GM20431 (cell line): ENCODE data around the gene BCAR3.
"Not testable (repeated sequence)": the region's sequence is repeated elsewhere in the genome, so short reads cannot be mapped to it uniquely, and the experiment has no call there.

Experiments
- in situ Hi-C: fragments of 300-500 bp; cut with MseI, MboI; formaldehyde crosslinking; loops from one replicate; pipeline ENCODE4 v1.15.0; 2020; ENCODE audit warnings: low sequenced_read_pairs; ENCODE audit not compliant: unreplicated experiment

BCAR3 gene

DNA sequence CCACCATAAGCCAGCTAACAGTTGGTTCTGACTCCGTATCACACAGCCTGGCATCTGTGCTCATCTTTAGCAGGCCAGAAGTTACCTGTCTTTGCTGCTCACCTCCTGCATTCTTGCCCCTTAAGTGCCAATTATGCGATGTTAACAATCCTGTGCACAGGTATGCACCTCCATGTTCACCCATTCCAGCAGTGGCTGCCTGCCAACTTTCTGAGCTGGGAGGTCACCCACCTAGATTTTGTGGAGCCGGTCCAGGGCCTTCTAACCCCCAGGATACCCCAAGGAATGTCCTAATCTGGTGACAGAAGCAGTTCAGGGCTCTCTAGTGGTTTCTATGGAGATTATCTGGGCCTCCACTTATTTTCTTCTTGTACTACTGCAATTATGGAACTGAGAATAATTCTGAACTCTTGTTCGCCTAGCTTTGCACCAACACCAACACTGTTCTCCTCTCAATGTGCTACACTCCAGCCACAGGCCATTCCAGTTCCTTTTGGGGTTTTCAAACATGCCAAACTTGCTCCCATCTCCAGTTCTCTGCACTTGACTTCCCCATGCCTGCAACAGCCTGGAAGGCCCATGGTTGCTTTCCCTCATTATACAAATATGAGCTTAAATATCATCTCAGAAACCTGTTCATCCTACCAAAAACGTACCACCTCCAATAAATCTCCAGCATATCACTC lies 9.0 kb downstream of the BCAR3 start:
- in situ Hi-C loops: no loop called here

DNA sequence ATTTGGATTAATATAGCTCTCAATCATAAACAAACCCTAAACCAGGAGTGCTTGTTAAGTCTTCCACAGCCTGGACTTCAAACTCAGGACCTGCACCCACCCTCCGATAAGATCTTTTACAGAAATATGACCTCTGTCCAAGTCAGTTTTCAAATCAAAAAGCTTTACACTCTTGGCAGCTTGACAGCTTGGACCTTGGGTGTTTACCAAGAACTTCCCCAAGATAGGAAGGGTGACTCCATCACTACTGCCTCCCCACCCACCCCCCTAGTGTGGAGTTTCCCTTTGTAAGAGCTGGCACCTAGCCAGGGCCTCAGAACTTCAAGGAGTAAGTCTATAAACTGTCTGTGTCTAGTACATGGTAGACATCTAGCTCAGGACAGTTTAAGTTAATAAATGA lies 9.6 kb downstream of the BCAR3 start:
- in situ Hi-C loops: no loop called here

DNA sequence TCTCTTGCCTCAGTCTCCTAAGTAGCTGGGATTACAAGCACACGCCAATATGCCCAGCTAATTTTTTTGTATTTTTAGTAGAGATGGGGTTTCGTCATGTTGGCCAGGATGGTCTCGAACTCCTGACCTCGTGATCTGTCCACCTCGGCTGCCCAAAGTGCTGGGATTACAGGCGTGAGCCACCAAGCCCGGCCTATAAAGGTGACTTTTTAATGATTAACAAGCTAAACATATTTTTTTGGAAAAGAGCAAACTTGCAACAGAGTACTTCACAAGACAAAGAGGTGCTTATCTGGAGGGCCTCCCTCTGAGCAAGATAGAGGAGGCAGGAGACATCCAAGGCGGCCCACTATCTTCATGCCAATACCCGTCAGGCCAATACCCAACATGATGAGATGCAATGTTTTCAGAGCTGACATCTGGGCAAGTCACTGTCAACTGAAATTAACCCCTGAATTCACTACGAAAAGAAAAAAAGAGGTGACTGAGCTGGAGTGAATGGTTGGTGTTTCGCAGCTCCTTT lies 10.5 kb downstream of the BCAR3 start:
- in situ Hi-C loops: no loop called here

DNA sequence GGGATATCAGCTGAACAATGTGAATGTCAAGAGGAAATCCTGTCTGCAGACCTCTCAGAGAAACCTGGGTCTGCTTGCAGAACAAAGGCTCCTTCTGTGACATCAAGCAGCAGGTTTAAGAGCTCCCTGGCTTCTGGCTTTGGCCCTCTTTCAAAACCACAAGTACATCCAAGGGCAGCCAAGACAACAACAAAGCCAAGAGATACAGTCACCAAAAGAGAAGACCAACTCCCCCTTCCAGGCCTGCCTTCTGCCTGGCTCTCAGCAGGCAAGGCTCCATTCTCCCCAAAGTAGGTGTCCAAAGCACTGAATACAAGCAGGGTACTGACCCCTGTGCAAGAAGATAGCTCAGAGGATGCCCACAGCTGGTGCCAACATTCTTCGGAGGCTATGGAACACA lies 11.5 kb downstream of the BCAR3 start:
- in situ Hi-C loops: no loop called here

DNA sequence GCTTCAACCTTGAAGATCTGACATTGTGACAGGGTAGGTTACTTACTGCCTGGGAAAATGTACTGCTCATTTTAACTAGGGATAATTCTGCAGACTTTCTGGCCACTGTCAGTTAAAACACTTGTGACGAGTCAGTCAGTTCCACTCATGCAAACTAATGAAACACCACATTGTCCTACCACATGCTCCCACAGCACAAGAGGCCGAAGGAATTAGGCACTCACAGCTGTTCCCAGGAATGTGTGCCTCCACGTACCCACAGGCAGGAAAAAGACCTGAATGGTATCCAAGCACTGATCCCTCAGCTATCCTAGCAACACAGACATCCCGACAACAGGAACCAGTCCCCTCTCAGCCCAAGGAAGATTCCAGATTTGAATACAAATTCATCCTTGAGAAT lies 12.3 kb downstream of the BCAR3 start:
- in situ Hi-C loops: no loop called here

DNA sequence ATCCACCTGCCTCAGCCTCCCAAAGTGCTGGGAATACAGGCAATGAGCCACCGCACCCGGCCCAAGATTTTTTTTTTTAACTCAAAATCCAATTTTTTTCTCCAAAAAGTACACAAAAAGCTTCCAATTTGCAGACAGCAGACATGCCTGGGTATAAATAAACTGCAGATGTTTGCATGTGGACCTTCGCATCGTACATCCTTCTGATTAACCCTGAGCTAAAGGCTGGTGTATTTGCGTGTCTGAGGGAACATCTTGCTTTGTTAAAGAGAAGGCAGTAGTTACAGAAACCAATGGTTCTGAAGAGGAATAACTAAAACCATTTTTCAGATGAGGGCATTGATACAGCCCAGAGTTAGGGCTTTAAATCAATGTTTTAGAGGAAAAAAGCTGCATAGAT lies 12.7 kb downstream of the BCAR3 start:
- in situ Hi-C loops: no loop called here

DNA sequence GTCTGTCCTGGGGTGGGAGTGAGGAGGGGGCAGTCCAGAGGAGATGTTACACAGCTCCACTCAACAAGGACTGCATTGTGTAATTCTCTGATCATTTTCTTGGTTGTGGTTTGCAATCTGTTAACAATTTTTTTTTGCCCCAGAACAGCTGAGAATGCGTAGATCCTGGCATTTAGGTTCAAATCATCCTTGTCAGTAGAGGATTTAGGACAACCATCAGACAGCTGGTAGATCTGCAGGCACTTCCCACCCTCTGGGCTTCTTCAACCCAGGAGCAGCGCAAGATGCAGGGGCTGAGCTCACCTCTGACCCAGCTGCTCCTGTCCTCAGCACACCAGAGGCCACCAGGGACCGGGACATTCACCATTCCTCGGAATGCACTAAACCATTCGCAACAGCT lies 13.5 kb downstream of the BCAR3 start:
- in situ Hi-C loops: no loop called here

DNA sequence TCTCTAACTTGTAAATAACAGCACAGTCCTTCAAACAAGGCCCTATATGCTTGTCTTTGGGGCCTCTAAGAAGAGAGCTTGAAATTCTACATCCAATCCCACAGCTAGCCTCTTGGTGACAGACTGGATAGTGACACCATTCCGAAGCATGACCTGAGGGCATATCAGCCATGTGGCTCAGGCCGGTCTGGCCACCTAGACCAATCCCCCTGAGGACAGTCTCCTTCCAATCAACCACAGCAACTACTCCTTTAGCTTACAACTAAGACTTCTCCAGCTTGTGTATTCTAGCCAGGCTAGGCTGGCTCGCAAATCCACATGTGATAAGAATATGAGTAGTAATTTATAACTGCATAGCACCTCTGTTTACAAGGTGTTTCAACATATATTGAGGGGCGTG lies 14.0 kb downstream of the BCAR3 start:
- in situ Hi-C loops: no loop called here

DNA sequence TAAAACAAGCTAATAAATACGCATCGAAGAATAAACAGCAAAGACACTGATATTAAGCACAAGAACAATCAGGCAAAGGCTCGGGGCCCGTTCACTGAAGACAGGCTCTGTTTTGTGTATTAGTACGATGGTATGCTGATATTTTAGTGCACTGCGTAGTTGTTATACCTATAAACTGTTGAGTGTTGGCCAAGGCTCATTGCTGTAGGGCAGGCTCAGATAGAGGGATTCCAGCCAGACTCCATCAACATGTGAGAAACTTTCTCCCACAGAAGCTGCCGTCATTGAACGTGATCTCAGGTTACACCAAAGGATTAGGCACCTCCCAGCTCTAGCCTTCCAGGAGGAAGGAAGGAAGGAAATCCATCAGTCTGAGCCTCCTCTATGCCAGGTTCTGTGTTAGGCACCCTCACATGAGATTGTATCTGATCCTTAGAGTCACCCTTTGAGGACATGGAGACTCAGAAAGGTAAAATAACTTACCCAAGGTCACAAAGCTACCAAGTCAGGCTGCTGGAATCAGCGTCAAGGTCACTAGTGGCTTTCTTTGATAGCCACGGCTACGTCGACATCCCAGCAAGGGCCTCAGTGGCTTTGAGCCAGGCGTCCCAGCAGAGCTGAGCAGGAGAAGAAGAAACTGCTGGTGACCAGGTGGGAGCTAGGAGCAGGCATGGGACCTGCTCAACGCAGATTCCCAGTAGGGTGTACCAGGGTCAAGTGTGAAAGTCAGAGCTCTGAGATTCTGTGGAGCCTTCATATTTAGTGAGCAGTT lies 14.8 kb downstream of the BCAR3 start:
- in situ Hi-C loops: no loop called here

DNA sequence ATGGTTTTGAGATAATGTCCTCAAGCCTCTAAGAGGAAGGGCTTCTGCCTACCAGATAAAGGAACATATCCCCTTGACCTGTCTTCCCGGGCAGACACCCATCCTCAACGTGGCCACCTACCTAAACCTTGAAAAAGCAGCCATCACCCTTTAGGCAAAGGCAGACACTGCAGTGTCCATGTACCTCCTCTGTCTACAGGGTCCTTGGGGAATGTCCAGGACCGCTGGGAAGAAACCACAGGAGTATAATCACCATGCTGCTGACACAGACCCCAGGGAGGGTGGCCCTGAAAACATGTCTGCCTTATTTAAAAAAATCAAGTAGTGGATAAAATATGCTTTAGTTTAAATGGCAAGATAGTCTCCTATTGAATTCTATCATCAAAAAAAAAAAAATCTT lies 16.6 kb downstream of the BCAR3 start:
- in situ Hi-C loops: no loop called here

DNA sequence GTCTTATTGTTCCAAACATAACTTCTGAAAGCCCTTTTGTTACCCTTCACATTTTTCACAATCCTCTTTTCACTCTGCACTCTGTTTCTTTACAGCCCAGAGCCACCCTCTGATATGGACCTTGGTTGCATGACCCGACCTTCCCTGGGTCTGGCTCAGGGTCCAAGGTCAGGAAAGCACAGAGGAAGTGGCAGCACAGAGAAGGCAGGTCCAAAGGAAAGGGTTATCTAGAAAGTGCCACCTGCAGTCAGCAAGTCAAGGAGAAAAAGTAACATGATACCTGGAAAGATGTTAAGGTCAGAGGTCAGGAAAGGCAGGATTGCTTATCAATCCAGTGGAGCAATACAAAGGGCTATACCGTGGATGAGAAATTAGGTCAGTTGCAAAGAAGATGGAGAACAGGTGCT lies 18.4 kb downstream of the BCAR3 start:
- in situ Hi-C loops: no loop called here

DNA sequence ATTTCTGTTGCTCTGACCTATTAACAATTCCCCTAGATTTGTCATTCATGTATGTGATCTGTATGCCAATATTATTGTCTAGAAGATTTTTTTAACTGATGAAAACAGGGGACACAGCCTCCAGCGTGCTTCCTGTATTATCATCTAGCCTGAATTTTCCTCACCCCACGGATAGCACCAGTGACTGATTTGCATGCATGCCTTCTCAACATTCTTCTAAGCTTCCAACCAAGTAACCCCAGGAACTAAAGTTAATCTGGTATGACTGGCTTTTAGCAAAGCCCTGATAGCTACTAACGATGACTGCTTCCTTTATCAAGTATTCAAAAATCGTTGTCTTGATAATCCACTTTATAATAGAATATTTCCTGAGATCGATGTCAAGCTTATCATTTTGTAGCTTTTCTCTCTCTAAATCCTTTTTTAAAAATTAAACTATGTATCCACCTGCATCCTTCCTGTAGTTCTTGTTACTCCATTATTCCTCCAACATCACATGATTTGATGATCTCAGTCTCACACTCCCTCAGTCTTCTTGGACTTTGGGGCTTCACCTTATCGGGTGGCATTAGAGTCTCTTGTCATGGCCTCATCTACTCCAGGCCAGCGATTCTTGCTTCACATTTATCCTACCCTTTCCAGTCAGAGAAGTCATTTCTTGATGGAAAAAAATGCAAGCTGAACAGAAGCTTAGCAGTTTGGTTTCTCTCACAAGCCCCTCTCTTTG lies 19.0 kb downstream of the BCAR3 start:
- in situ Hi-C loops: no loop called here

DNA sequence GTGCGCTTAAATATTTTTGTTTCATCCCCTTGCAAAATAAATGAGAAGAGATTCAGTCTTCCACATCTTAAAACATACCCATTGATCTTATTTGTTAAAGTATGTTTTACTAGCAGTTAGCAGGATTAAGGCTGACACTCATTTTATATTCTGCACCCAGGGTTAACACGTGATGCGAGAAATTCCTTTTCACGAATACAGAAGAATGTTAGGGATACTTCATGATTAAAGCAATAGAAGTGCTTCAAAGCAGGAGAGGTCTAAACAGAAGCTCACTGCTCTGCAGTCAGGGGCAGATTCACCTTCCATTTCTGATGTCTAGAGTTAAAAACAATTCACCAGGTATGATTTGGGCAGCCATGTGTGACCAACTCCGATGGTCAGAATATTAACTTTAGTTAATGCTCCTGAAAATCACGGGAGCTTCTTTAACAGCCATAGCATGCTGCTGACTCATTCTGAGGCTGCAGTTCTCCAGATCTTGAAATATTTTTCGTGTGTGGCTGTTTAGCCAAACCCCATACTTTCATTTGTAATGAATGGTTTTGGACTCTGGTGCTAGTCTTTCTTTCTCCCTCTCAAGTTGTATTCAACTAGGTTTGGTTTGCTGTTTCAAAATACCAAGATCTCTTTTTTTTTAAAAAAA lies 19.7 kb downstream of the BCAR3 start:
- in situ Hi-C loops: no loop called here

DNA sequence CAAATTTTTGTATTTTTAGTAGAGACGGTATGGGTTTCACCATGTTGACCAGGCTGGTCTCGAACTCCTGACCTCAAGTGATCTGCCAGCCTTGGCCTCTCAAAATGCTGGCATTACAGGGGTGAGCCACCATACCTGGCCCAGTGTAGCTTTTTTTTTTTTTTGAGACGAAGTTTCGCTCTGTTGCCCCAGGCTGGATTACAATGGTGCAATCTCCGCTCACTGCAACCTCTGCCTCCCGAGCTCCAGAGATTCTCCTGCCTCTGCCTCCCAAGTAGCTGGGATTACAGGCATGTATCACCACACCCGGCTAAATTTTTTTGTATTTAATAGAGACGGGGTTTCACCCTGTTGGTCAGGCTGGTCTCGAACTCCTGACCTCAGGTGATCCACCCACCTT lies 20.3 kb downstream of the BCAR3 start:
- in situ Hi-C loops: not testable (repeated sequence)

DNA sequence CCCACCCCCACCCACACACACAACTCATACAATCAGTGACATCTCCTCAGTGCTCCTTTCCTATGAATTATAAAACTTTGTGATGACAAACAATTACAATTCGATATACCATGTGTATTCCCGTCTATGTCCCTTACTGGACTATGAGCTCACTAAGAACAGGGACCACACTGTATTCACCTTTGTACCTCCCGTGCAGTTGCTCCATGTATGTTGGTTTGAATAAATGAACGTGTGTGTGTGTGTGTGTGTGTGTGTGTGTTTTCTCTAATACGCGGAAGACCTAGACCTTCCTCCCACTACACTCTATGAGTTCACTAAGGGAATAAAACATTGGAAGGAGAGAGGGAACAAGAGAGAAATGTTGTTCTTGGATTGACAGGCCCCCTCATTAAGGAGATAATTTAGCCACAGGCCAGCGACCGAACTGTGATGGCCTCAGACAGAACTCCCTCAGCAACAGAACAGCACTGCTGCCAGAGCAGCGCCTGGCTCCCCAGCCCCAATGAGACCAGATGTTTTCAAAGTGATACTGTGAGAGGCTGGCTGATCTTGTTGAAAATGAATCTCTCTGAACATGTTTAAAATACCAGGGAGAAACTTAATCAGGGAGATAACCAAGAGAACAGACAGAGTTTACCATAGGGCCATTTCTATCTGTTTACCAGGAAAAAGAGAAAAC lies 21.7 kb downstream of the BCAR3 start:
- in situ Hi-C loops: no loop called here

DNA sequence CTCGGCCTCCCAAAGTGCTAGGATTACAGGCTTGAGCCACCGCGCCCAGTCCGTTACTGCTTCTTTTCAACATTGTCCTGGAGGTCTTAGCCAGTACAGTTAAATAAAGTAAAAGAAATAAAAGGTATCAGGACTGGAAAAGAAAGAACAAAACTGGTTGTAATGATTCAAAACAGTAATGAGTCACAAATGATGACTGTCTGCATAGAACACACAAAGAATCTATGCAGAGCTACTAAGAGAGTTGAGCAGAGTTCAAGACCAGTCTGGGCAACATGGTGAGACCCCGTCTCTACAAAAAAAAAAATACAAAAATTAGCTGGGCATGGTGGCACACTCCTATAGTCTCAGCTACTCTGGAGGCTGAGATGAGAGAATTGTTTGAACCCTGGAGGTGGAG lies 23.4 kb downstream of the BCAR3 start:
- in situ Hi-C loops: no loop called here

DNA sequence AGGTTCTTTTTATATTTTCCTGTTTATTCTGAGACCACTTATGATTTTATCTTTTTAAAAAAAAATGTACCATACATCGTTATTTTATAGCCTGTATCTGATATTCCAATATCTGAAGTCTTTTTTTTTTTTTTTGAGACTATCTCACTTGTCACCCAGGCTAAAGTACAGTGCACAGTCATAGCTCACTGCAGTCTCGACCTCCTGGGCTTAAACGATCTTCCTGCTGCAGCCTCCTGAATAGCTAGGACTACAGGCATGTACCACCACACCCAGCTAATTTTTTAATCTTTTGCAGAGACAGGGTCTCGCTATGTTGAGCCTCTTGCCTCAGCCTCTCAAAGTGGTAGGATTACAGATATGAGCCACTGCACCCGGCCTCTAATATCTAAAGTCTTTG lies 25.1 kb downstream of the BCAR3 start:
- in situ Hi-C loops: no loop called here

DNA sequence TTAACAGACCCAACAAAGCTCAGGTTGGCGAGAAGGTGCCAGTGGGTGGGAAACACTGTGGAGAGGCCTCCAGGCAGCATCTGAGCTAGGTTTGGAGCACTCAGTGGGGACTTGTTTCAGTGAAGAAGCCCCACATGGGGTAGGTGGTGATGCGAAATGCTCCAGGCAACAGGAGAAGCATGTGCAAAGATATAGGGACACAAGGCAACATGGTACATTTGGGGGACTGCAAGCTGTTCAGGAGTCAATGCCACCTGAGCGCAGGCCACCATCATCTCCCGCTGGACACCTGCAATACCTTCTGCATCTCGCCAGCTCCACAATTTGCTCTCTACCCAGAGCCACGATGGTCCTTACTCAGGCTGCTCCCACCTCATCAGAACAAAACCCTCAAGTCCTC lies 28.0 kb downstream of the BCAR3 start:
- in situ Hi-C loops: no loop called here

DNA sequence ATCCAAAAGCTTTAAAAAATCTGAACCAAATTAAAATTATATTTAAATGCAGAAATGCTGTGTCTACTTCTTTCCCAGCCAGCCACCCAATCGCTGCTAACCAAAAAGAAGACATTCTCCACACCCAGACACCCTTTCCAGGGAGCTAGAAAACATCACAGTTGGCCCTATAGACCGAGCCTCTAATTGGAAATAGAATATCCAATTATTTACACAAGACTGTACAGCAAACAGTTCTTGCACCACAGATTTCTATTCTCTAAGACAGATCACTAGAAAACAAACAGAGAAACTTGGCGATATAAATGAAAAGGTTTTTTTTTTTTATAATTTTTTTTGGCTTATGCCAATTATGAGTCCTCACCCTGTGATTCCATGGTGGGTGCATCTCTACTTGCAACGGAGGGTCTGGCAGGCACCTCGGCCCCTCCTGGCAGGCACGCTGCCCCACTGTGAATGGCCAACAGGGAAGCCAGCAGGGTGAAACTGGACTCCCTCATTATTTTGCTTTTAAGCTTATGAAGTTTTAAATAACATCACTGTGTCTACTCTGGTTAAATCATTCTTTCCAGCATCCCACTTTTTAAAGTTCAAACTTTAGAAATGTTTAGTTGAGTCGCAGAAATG lies 29.2 kb downstream of the BCAR3 start:
- in situ Hi-C loops: no loop called here

DNA sequence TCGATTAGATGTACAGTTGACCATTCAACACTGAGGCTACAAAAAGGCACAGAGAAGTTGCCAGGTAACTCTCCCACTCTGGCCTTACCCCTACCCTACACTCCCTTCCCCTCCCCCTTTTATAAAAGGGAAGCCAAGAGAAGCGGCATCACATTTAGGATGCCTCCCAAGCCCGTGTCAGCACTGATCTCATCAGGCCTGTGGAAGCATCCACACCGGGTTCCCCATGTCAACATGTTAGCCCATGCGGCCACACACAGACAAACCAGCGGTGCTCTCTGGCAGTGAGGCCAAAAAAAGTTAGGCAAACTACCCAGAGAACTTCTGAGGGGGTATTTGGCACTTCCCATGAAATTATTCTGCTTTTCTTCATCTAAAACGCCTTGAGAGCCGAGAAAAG lies 29.9 kb downstream of the BCAR3 start:
- in situ Hi-C loops: no loop called here
